Activated CD4-positive, CD25-positive, alpha-beta regulatory T cell treated with anti-CD3 and anti-CD28 coated beads, Interleukin-2, amount 50 U/mL, for 16 hours (primary cell): Measurements from ENCODE around the gene SNAPC3.
A peak's percentile ranks its signal among the peaks of the same experiment; 100 is the strongest.

ENCODE experiments used
- DNase-seq: peaks from one replicate; pipeline ENCODE4 v3.0.0-alpha.2; 2020; ENCODE audit warnings: low read depth, low spot score

The SNAPC3 gene

DNA sequence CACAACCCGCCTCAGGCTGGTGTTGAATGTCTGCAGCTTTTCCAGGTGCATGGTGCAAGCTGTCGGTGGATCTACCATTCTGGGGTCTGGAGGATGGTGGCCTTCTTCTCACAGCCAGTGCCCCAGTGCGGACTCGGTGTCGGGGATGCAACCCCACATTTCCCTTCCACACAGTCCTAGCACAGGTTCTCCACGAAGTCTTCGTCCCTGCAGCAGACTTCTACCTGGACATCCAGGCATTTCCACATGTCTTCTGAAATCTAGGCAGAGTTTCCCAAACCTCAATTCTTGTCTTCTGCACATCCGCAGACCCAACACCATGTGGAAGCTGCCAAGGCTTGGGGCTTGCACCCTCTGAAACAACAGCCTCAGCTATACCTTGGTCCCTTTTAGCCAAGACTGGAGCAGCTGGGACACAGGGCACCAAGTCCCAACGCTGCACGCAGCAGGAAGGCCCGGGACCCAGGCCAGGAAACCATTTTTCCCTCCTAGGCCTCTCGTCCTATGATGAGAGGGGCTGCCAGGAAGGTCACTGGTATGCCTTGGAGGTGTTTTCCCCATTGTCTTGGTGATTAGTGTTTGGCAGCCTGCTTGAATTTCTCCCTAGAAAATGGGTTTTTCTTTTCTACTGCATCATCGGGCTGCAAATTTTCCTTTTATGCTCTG, 69.9 kb downstream of the SNAPC3 start:
- no peak for DNase-seq

DNA sequence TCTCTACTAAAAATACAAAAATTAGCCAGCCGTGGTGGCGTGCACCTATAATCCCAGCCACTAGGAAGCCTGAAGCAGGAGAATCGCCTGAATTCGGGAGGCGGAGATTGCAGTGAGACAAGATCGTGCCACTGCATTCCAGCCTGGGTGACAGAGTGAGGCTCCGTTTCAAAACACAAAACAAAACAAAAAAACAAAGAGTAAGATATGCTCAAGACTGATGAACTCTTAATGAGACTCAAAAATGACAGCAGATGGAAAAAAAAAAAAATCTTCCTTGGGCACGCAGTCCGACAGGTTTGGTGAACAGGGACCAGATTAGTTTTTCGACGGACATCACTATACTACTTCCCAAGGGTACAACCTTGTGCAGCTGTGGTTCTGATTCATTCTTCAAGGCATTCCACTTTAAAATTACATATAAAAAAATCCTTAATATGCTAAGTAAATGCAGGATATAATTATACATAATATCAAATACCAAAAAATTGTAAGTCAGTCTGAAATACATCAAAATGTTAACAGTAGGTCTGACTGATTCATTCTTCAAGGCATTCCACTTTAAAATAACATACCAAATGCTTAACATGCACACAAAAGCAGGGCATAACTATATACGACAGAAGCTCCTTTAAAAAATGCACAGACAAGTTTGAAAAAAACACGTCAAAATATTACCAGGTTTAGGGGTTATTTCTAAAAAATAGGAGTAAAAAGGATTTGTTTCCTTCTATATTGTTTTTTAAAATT, 75.7 kb downstream of the SNAPC3 start:
- no peak for DNase-seq

DNA sequence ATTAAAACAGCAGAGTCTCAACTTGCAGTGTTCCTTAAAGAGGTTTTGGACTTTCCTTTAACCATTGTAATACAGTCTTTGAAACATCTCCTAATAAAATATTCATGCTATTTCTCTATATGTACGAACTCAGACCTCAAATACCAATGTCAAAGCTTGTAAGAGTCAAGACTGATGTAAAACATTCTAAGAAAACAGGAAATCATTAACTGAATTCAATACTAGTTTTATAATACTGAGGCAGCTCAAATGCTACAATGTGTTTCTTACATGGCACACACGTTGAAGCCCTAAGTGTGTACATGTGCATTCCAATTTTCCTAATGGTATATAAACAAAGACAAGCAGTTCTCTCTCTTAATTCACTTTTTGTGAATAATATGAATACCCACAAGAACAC, 76.5 kb downstream of the SNAPC3 start:
- DNase-seq, result no peak

DNA sequence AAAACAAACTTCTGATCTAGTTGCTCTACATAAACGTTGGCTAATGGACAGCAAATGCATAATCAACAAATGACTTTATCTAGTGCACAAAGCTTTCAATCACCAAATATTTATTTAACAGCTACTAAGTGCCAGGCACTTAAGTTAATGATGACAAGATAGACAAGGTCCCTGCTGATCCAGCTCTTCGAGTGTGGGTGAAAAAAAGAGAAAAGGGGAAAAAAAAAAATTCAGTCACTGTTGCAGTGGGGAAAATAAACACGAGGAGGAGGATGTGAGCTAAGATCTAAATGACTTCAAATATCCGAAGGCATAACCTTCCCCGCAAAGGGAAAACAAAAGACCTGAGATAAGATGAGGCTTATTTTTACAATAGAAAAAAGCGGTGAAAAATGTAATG, 78.5 kb downstream of the SNAPC3 start:
- DNase-seq, result no peak

DNA sequence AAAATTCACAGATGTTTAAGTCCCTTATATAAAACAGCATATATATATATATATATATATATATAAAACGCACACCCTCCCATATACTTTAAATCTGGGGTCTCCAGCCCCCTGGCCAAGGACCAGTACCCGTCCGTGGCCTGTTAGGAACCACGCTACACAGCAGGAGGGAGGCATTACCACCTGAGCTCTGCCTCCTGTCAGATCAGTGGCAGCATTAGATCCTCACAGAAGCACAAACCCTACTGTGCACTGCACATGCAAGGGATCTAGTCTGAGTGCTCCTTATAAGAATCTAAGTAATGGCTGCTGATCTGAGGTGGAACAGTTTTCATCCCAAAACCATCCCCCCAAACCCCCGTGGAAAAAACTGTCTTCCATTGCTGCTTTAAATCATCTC, 79.1 kb downstream of the SNAPC3 start:
- DNase-seq, result no peak

DNA sequence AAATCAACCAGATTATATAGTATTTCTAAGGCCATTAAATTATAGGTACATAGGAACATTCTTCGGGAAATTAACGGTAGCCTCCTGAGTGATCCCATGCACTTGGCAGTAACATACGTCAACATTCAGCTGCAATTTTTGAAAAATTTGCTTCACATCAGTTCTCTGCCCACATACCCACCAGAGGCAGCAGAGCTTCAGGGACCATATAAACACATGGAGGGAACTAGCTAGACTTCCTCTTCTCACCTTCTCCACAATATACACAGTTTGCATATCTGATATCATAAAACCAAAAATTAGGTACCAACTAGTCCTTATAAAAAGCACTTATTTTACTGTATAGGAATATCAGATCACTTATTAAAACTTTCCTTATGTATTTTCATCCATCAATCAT, 83.2 kb downstream of the SNAPC3 start:
- DNase-seq, result no peak

DNA sequence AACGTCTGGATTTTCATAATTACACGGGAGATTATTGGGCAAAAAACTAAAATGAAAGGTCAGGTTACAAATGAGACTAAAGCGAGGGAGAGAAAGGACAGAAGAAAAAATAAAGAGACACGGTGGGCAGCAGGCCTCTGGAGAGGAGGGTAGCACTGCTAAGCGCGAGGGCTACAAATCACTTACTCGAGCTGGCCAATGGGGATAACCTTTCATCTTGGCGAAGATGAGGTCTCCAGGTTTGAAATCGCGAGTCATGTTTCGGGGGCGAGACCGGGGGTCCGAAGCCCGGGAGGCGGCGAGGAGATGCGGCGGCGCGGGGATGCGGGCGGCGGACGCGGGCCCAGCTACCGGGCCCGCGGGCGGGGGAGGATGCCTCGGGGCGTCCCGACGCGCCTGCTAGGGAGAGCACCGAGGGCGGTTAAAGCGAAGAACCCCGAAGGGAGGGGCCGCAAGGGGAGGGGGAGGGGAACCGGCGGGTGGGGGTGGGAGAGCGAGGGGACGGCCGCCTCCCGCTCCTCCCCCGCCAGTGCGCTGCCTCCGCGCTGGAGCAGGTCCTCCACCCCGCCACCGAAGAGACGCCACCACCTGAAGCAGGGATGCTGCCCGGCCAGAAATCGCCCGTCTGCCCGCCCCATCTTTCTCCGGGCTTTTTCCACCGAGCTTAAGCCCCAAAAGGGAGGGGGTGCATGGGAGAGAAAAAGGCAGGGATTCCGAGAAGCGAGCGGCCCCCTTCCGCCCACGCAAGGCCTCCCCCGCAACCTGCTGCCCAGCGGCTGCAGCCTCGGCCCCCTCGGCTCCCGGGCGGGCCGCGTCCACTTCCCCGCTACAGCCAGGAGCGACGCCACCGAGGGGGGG, 87.5 kb downstream of the SNAPC3 start:
- DNase-seq, result peak; percentile 34

DNA sequence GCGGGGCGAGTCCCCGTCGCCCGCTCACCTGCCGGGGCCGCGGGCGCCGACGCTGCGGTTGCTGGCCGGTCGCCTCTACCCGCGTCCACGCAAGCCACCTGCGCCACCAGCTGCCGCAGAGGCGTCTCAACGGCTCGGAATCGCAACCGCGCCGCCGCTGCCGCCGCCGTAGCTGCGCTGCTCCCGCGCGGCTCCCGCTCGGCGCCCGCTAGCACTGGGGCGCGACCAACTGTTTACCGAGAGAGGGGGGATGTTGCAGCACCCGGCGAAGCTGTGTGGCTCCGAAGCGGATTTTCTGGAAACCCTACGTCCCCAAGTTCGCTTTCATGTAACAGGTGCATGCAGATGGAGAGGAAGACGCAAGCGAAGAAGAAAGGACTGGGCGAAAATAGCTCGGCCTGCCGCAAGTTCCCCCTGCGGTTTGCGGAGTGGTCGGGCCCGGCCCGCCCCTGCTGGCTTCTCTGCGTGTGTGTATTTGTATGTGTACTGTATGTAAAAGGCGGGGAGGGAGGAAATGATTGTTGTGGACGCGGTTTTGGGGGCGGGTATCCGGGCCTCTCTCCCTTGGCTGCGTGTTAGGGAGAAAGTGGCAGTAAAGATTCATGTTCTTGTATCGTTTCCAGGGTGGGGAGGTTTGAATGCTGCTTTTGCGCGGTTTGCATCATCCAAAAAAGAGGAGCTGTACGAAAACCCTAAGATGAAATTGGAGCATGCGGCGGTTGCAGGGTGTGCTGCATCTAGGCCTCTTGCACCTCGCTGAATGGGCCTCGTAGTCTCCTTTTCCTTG, 88.3 kb downstream of the SNAPC3 start, which contains the start of gene PSIP1:
PSIP1 (minus strand) TSS at position 182 of the 787 bp plus-strand sequence. CDS start 782 bp downstream, outside the sequence.
- DNase-seq, result peak; percentile 75
